Spleen (tissue), 7 donors: Measurements from ENCODE around the gene POLR2F.

Experiments
- CTCF ChIP-seq, 11 experiments: fragments of 200-600 bp in 7 of 11; fragments of 450-650 bp in 4 of 11; sonication (generic) in 4 of 11; IDR thresholded peaks in 8 of 11; conservative IDR thresholded peaks in 3 of 11; 1 replicate in 7 of 11; 2 replicates in 4 of 11; pipeline versions ENCODE4 v1.4.0 to v1.8.0; 2016 to 2021; ENCODE audit warnings: antibody characterized with exemption in 11 of 11, inconsistent platforms in 4 of 11, mild to moderate bottlenecking in 1 of 11
- POLR2AphosphoS5 ChIP-seq, 3 donors: sonication (generic); formaldehyde crosslinking; IDR thresholded peaks; one replicate each; pipeline ENCODE4 v1.5.1; 2017; ENCODE audit warnings: antibody characterized with exemption in 3 of 3
- donor health status: DM: no; HTN: no; CAD: no; lungs with moderate emphysema.
- donor health status: DM: no; HTN: no; CAD: no.
- donor health status: DM: no; HTN: no; CAD: no.

GRCh38 chr22:37909766-37910165, 43.7 kb upstream of the POLR2F start:
- no peak for TF ChIP-seq POLR2AphosphoS5 (IDR thresholded peaks at IDR 0.05)
- no peak for TF ChIP-seq CTCF (IDR thresholded peaks at IDR 0.05 in 8 of 11, conservative IDR thresholded peaks at IDR 0.05 in 3 of 11)
